Caco-2 (cell line): ENCODE measurements around the gene BTNL2. TPM values are rescaled to one million over a fixed set of nuclear protein-coding genes. Genes with fewer than 3 reads are reported as not detected.

Source experiments
- BruUV-seq: library from RNA; stranded (reverse); fragments of 400-500 nt; replicated peaks from 2 replicates; lab custom pipeline; 2021; lab: Mats Ljungman, UMichigan
- CTCF ChIA-PET: fragments of 300-600 bp; sonication (Branson Sonifier 250); formaldehyde crosslinking; loops from one replicate; lab custom pipeline; 2022; ENCODE audit warnings: antibody characterized with exemption; lab: Charles Lee
- POLR2A ChIA-PET: fragments of 300-600 bp; sonication (Branson Sonifier 250); formaldehyde crosslinking; loops from one replicate; lab custom pipeline; 2022; ENCODE audit warnings: antibody characterized with exemption; lab: Charles Lee
- DNase-seq, 2 experiments: peaks; one replicate each; pipeline versions ENCODE4 v3.0.0 to v3.0.0-alpha.2; 2020 to 2022
- H3K27me3 ChIP-seq: replicated peaks from 2 replicates; pipeline ENCODE4 v1.6.0; 2011; ENCODE audit warnings: low read length; ENCODE audit not compliant: control insufficient read depth, insufficient read depth
- H3K36me3 ChIP-seq: 2 replicates; pipeline ENCODE4 v1.5.1; 2011; ENCODE audit warnings: low read length; ENCODE audit not compliant: control insufficient read depth, insufficient read depth
- H3K4me1 ChIP-seq: fragments of 250-450 bp; sonication (Bioruptor Pico); 2 replicates; pipeline ENCODE4 v1.5.1; 2020; ENCODE audit warnings: mild to moderate bottlenecking
- H3K4me3 ChIP-seq: 2 replicates; pipeline ENCODE4 v1.5.1; 2011; ENCODE audit warnings: low read depth, mild to moderate bottlenecking, control low read depth, low read length
- H3K9me3 ChIP-seq: fragments of 250-450 bp; sonication (Bioruptor Pico); 2 replicates; pipeline ENCODE4 v1.5.1; 2020; ENCODE audit warnings: mild to moderate bottlenecking, moderate library complexity
- H3K27ac Mint-ChIP-seq: one replicate; pipeline ENCODE4 v1.8.0; 2022; ENCODE audit warnings: mixed read lengths; ENCODE audit not compliant: unreplicated experiment
- H3K27me3 Mint-ChIP-seq: one replicate; pipeline ENCODE4 v1.8.0; 2022; ENCODE audit warnings: mixed read lengths; ENCODE audit not compliant: insufficient read depth, unreplicated experiment
- H3K36me3 Mint-ChIP-seq: one replicate; pipeline ENCODE4 v1.8.0; 2022; ENCODE audit warnings: mild to moderate bottlenecking, mixed read lengths; ENCODE audit not compliant: insufficient read depth, unreplicated experiment
- H3K4me1 Mint-ChIP-seq: one replicate; pipeline ENCODE4 v1.8.0; 2022; ENCODE audit warnings: low read depth, mixed read lengths; ENCODE audit not compliant: unreplicated experiment
- H3K4me3 Mint-ChIP-seq: one replicate; pipeline ENCODE4 v1.8.0; 2022; ENCODE audit warnings: mild to moderate bottlenecking, moderate library complexity, mixed read lengths; ENCODE audit not compliant: unreplicated experiment
- H3K9me3 Mint-ChIP-seq: one replicate; pipeline ENCODE4 v1.8.0; 2022; ENCODE audit warnings: mixed read lengths; ENCODE audit not compliant: unreplicated experiment
- intact Hi-C: fragments of 100-400 bp; cut with micrococcal nuclease; formaldehyde crosslinking; loops from one replicate; pipeline ENCODE4 v1.10.0; 2022; ENCODE audit not compliant: unreplicated experiment
- total RNA-seq: library from RNA; stranded (reverse); gene quantifications from 2 replicates; pipeline ENCODE4 v1.2.3, GENCODE V29; 2022
- TF ChIP-seq, protein P1 (sequence below), 2 experiments: fragments of 200-600 bp in 1 of 2; IDR thresholded peaks; 1 replicate in 1 of 2; 2 replicates in 1 of 2; pipeline versions ENCODE4 v1.5.1 to v1.8.0; 2011 to 2022; ENCODE audit warnings: antibody characterized with exemption in 1 of 2, control low read depth in 1 of 2, inconsistent platforms in 1 of 2, low read depth in 1 of 2, low read length in 1 of 2, mild to moderate bottlenecking in 1 of 2, moderate library complexity in 1 of 2; ENCODE audit not compliant: insufficient read depth in 1 of 2, severe bottlenecking in 1 of 2, unreplicated experiment in 1 of 2

BTNL2 gene
- total RNA-seq, 1 experiment from 2014 or later, result not detected

DNA sequence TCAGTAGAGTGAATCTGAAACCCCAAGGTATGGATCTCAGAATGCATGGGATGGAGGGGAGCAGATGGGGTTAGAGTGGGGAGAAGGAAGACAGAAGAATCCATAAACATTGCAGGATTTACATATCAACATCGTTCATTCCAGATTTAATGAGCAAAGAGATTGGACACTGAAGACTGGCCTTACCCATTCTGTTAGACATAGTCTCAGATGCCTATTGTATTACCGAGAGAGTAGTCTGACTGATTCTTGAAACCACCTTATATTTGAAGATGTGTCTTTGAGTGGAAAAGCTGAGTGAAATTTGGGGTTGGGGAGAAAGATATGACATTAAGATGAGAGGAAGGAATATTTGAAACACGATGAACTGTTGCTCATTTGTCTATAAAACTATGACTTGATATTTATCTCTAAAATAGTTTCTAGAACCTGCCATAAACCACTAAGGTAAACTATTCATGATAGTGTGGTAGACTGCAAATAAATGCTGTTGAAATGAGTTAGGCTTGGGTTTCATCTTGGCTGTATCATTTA is 38.4 kb upstream of the BTNL2 start:
- BruUV-seq, result no TSS peak
- Mint-ChIP-seq H3K36me3 (no peaks in the 10 kb centered on the region), H3K4me1 (no peaks in the 10 kb centered on the region), H3K4me3 (no peak overlapping the region), H3K27ac (no peak overlapping the region), H3K9me3 (no peaks in the 10 kb centered on the region), H3K27me3 (peaks cover 25% of the 10 kb centered on the region)
- intact Hi-C loops, result no loop called here
- no peak for DNase-seq
- Histone ChIP-seq H3K9me3 (no peaks in the 10 kb centered on the region; the same call in 1 of the 2 replicates), H3K36me3 (no peaks in the 10 kb centered on the region), H3K27me3 (no peaks in the 10 kb centered on the region), H3K4me3 (no peak overlapping the region), H3K4me1 (no peaks in the 10 kb centered on the region)
- TF ChIP-seq, protein P1, sequence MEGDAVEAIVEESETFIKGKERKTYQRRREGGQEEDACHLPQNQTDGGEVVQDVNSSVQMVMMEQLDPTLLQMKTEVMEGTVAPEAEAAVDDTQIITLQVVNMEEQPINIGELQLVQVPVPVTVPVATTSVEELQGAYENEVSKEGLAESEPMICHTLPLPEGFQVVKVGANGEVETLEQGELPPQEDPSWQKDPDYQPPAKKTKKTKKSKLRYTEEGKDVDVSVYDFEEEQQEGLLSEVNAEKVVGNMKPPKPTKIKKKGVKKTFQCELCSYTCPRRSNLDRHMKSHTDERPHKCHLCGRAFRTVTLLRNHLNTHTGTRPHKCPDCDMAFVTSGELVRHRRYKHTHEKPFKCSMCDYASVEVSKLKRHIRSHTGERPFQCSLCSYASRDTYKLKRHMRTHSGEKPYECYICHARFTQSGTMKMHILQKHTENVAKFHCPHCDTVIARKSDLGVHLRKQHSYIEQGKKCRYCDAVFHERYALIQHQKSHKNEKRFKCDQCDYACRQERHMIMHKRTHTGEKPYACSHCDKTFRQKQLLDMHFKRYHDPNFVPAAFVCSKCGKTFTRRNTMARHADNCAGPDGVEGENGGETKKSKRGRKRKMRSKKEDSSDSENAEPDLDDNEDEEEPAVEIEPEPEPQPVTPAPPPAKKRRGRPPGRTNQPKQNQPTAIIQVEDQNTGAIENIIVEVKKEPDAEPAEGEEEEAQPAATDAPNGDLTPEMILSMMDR (IDR thresholded peaks at IDR 0.05; ENCODE audit: insufficient read depth in 1 of 2, low read depth in 1 of 2, low read length in 1 of 2, severe bottlenecking in 1 of 2, unreplicated experiment in 1 of 2), result no peak
- ChIA-PET POLR2A (no interaction called here), CTCF (no interaction called here)

DNA sequence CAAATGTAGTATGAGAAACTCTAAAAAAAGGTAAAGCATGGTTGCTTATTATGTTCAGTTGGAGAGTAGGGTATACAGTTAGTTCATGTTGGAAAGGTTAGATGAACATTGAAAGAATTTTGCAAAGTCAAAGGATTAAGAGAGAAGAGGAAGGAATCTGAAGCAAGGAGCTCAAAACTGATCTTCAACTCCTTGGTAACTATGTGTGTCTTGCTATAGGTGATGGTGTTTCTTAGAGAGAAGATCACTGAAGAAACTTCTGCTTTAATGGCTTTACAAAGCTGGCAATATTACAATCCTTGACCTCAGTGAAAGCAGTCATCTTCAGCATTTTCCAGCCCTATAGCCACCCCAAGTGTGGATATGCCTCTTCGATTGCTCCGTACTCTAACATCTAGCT is 37.5 kb upstream of the BTNL2 start:
- Histone ChIP-seq H3K4me1 (no peaks in the 10 kb centered on the region), H3K9me3 (no peaks in the 10 kb centered on the region; the same call in 1 of the 2 replicates), H3K4me3 (no peak overlapping the region), H3K36me3 (no peaks in the 10 kb centered on the region), H3K27me3 (no peaks in the 10 kb centered on the region)
- H3K4me1 Mint-ChIP-seq, result no peaks in the 10 kb centered on the region
- DNase-seq, result no peak
- POLR2A ChIA-PET, result no interaction called here
- no TSS peak for BruUV-seq
- TF ChIP-seq, protein P1 (IDR thresholded peaks at IDR 0.05; ENCODE audit: insufficient read depth in 1 of 2, low read depth in 1 of 2, low read length in 1 of 2, severe bottlenecking in 1 of 2, unreplicated experiment in 1 of 2), result no peak
- H3K36me3 Mint-ChIP-seq, result no peaks in the 10 kb centered on the region
- CTCF ChIA-PET, result no interaction called here
- intact Hi-C loops, result no loop called here
- H3K27ac Mint-ChIP-seq, result no peak overlapping the region
- no peaks in the 10 kb centered on the region for H3K9me3 Mint-ChIP-seq
- H3K27me3 Mint-ChIP-seq, result peaks cover 25% of the 10 kb centered on the region
- H3K4me3 Mint-ChIP-seq, result no peak overlapping the region

DNA sequence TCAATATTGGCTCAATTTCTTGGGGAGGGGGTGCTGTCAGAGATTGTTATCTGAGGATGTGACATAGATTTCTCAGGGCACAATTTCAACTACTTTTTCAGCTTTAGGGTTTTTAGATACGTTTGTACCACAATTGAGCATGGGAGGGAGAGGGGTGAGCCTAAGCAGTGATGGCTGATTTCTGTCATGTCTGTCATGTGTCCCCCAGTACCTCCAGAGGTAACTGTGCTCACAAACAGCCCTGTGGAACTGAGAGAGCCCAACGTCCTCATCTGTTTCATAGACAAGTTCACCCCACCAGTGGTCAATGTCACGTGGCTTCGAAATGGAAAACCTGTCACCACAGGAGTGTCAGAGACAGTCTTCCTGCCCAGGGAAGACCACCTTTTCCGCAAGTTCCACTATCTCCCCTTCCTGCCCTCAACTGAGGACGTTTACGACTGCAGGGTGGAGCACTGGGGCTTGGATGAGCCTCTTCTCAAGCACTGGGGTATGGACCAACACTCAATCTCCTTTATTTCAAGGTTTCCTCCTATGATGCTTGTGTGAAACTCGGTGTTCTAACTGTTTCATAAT is 36.1 kb upstream of the BTNL2 start:
- no peak overlapping the region for H3K4me3 ChIP-seq
- intact Hi-C loops, result no loop called here
- Mint-ChIP-seq H3K9me3 (no peaks in the 10 kb centered on the region), H3K4me1 (no peaks in the 10 kb centered on the region), H3K27ac (no peak overlapping the region), H3K36me3 (no peaks in the 10 kb centered on the region), H3K27me3 (peaks cover 23% of the 10 kb centered on the region), H3K4me3 (no peak overlapping the region)
- no peaks in the 10 kb centered on the region for H3K27me3 ChIP-seq
- H3K4me1 ChIP-seq, result no peaks in the 10 kb centered on the region
- POLR2A ChIA-PET, result no interaction called here
- H3K36me3 ChIP-seq, result no peaks in the 10 kb centered on the region
- CTCF ChIA-PET, result no interaction called here
- BruUV-seq, result no TSS peak
- DNase-seq, result no peak
- no peaks in the 10 kb centered on the region; the same call in 1 of the 2 replicates for H3K9me3 ChIP-seq
- TF ChIP-seq, protein P1 (IDR thresholded peaks at IDR 0.05; ENCODE audit: insufficient read depth in 1 of 2, low read depth in 1 of 2, low read length in 1 of 2, severe bottlenecking in 1 of 2, unreplicated experiment in 1 of 2), result no peak
